ENCODE measurements around the gene RPS27L. TPM values are rescaled to one million over a fixed set of nuclear protein-coding genes. Genes with fewer than 3 reads are reported as not detected.

The RPS27L gene
- total and polyA plus RNA-seq, 3 experiments from 2014 or later: 193 to 221 (median 214) TPM

GRCh38 chr15:63134245-63134985 lies 22.9 kb downstream of the RPS27L start:
- no peak for DNase-seq
- ChIA-PET POLR2A (no interaction called here), CTCF (no interaction called here)
- Histone ChIP-seq H3K27me3 (ENCODE audit: insufficient read depth, low read length, poor library complexity, severe bottlenecking) (no peaks in the 10 kb centered on the region), H3K9me3 (ENCODE audit: low read length) (no peaks in the 10 kb centered on the region), H3K36me3 (ENCODE audit: insufficient read depth, low read length) (no peaks in the 10 kb centered on the region), H3K4me1 (ENCODE audit: insufficient read depth, low read length) (no peaks in the 10 kb centered on the region), H3K4me3 (ENCODE audit: low read length) (no peak overlapping the region), H3K27ac (ENCODE audit: low read depth, low read length) (no peak overlapping the region)
- H3K27ac Mint-ChIP-seq: no peak overlapping the region
- no peaks in the 10 kb centered on the region for H3K9me3 Mint-ChIP-seq
- no peak overlapping the region for H3K4me3 Mint-ChIP-seq
- H3K36me3 Mint-ChIP-seq: peaks cover 0 to 21% (median 8%) of the 10 kb centered on the region in 3 donors
- no peaks in the 10 kb centered on the region for H3K27me3 Mint-ChIP-seq
- H3K4me1 Mint-ChIP-seq: no peaks in the 10 kb centered on the region

- no peaks in the 10 kb centered on the region for H3K9me3 Mint-ChIP-seq
- ChIA-PET CTCF (no interaction called here), POLR2A (no interaction called here)
- H3K4me3 Mint-ChIP-seq: no peak overlapping the region
- Histone ChIP-seq H3K4me1 (ENCODE audit: insufficient read depth, low read length) (no peaks in the 10 kb centered on the region), H3K27me3 (ENCODE audit: insufficient read depth, low read length, poor library complexity, severe bottlenecking) (no peaks in the 10 kb centered on the region), H3K9me3 (ENCODE audit: low read length) (no peaks in the 10 kb centered on the region), H3K36me3 (ENCODE audit: insufficient read depth, low read length) (no peaks in the 10 kb centered on the region), H3K4me3 (ENCODE audit: low read length) (no peak overlapping the region), H3K27ac (ENCODE audit: low read depth, low read length) (no peak overlapping the region)
- DNase-seq: no peak
- no peaks in the 10 kb centered on the region for H3K27me3 Mint-ChIP-seq
- H3K36me3 Mint-ChIP-seq: peaks cover 0 to 26% (median 9%) of the 10 kb centered on the region in 3 donors
- no peak overlapping the region for H3K27ac Mint-ChIP-seq
- peaks cover 0 to 1% (median 0%) of the 10 kb centered on the region in 3 donors for H3K4me1 Mint-ChIP-seq
Measured at GRCh38 chr15:63133786-63134185, 23.5 kb downstream of the RPS27L start.

DNA sequence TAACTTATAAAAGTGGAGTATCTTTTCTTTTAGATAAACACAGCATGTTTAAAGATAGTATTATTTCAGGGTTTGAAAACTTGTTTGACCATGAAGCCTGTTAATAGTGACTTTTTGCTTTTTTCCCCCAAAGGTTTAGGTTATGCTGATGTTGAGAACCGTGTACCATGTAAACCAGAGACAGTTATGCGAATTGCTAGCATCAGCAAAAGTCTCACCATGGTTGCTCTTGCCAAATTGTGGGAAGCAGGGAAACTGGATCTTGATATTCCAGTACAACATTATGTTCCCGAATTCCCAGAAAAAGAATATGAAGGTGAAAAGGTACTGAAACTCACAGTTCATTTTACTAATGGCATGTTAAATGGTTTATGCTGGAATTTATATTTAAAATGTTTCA lies 30.6 kb downstream of the RPS27L start:
- Histone ChIP-seq H3K27me3 (ENCODE audit: insufficient read depth, low read length, poor library complexity, severe bottlenecking) (no peaks in the 10 kb centered on the region), H3K4me1 (ENCODE audit: insufficient read depth, low read length) (peaks cover 7% of the 10 kb centered on the region), H3K36me3 (ENCODE audit: insufficient read depth, low read length) (peaks cover 6% of the 10 kb centered on the region), H3K27ac (ENCODE audit: low read depth, low read length) (no peak overlapping the region), H3K9me3 (ENCODE audit: low read length) (no peaks in the 10 kb centered on the region), H3K4me3 (ENCODE audit: low read length) (no peak overlapping the region)
- Mint-ChIP-seq H3K27ac (peak overlapping the region in 1 of 8 donors; percentile 26), H3K4me1 (peaks cover 8 to 22% (median 16%) of the 10 kb centered on the region in 3 donors), H3K4me3 (no peak overlapping the region), H3K9me3 (no peaks in the 10 kb centered on the region), H3K36me3 (peaks cover 8 to 39% (median 8%) of the 10 kb centered on the region in 3 donors), H3K27me3 (no peaks in the 10 kb centered on the region)
- ChIA-PET POLR2A (no interaction called here), CTCF (no interaction called here)
- DNase-seq: no peak

GRCh38 chr15:63124506-63124905 lies 32.8 kb downstream of the RPS27L start:
- Mint-ChIP-seq H3K4me3 (peak overlapping the region in 1 of 7 donors; percentile 71), H3K27me3 (no peaks in the 10 kb centered on the region), H3K36me3 (peaks cover 8 to 28% (median 18%) of the 10 kb centered on the region in 3 donors), H3K9me3 (peaks cover 1 to 9% (median 8%) of the 10 kb centered on the region in 5 donors), H3K4me1 (peaks cover 13 to 31% (median 23%) of the 10 kb centered on the region in 3 donors), H3K27ac (peak overlapping the region in 1 of 8 donors; percentile 68)
- Histone ChIP-seq H3K9me3 (ENCODE audit: low read length) (peaks cover 9% of the 10 kb centered on the region), H3K36me3 (ENCODE audit: insufficient read depth, low read length) (peaks cover 6% of the 10 kb centered on the region), H3K4me1 (ENCODE audit: insufficient read depth, low read length) (peaks cover 11% of the 10 kb centered on the region), H3K27ac (ENCODE audit: low read depth, low read length) (no peak overlapping the region), H3K4me3 (ENCODE audit: low read length) (no peak overlapping the region), H3K27me3 (ENCODE audit: insufficient read depth, low read length, poor library complexity, severe bottlenecking) (no peaks in the 10 kb centered on the region)
- ChIA-PET POLR2A (no interaction called here), CTCF (no interaction called here)
- no peak for DNase-seq

DNA sequence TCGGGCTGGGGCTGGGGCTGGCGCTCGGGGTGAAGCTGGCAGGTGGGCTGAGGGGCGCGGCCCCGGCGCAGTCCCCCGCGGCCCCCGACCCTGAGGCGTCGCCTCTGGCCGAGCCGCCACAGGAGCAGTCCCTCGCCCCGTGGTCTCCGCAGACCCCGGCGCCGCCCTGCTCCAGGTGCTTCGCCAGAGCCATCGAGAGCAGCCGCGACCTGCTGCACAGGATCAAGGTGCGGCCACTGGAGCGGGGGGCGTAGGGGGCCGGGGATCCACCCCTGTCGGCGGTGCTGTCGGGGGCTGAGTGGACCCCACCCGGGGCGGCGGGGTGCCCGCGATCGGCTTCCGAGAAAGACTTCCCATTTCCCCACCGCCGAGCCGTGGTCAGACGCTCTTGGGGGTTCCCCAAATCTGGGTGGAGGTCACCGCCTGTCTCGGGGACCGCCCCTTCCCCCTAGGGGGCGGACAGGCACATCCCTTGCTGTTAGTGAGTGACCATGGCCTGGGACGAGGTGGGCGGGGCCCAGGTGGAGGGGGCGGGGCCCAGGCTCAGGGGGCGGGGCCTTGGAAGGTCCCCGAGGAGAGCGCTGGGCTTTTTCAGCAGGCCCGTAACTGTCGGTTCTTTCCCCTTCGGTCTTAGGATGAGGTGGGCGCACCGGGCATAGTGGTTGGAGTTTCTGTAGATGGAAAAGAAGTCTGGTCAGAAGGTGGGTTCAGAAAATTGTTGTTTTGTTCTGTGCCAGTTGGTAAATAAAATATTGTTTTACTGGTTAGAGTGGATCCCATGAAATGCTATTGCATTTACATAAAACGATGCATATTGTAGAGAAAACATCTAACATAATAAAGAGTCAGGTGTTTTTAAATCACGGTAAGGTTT lies 35.0 kb downstream of the RPS27L start:
- Mint-ChIP-seq H3K9me3 (peaks cover 7 to 16% (median 13%) of the 10 kb centered on the region in 5 donors), H3K4me3 (peak overlapping the region; percentile 85 to 94 (median 93)), H3K4me1 (peaks cover 12 to 28% (median 23%) of the 10 kb centered on the region in 3 donors), H3K36me3 (peaks cover 5 to 15% (median 15%) of the 10 kb centered on the region in 3 donors), H3K27ac (peak overlapping the region; percentile 49 to 94 (median 88)), H3K27me3 (no peaks in the 10 kb centered on the region)
- CTCF ChIA-PET: no interaction called here
- Histone ChIP-seq H3K36me3 (ENCODE audit: insufficient read depth, low read length) (no peaks in the 10 kb centered on the region), H3K9me3 (ENCODE audit: low read length) (peaks cover 12% of the 10 kb centered on the region), H3K27ac (ENCODE audit: low read depth, low read length) (peak overlapping the region; percentile 61), H3K27me3 (ENCODE audit: insufficient read depth, low read length, poor library complexity, severe bottlenecking) (no peaks in the 10 kb centered on the region), H3K4me1 (ENCODE audit: insufficient read depth, low read length) (peaks cover 11% of the 10 kb centered on the region), H3K4me3 (ENCODE audit: low read length) (peak overlapping the region; percentile 71)
- peak; percentile 68 to 86 (median 73) for DNase-seq
- POLR2A ChIA-PET: interaction anchor here (0.7 to 1.1 kb wide), 2 partner anchors 72 to 74 kb away, joined by 3 read pairs; no protein-coding TSS in a partner anchor

DNA sequence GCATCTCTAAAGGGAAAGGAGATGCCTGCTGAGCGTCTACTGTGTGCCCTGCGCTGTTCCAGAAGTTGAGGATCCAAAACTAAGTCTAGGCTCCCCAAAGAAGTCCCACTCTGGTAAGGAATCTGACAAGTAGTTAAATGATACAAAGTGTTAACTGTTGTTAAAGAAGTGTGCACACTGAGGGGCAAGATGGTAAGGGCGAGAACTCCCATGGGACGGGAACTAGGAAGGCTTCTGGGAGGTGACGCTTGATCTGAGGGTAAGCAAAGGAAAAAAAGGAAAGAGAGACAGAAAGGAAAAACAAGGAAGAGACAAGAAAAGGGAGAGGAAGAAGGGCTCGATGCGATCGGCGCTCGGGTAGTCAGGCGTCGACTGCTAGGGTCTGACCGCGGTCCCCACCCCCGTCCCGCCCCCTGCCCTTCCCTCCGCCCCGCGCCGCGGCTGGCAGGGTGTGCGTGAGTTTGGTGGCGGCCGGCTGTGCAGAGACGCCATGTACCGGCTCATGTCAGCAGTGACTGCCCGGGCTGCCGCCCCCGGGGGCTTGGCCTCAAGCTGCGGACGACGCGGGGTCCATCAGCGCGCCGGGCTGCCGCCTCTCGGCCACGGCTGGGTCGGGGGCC lies 35.8 kb downstream of the RPS27L start, which contains the start of gene LACTB:
TSS of gene LACTB (plus strand) at position 480 of the 620 bp plus-strand sequence. CDS start at position 491, 11 bp downstream.
- ChIA-PET CTCF (no interaction called here), POLR2A (interaction anchor here (0.7 to 1.1 kb wide), 2 partner anchors 72 to 74 kb away, joined by 3 read pairs; no protein-coding TSS in a partner anchor)
- H3K27me3 Mint-ChIP-seq: no peaks in the 10 kb centered on the region
- Histone ChIP-seq H3K27me3 (ENCODE audit: insufficient read depth, low read length, poor library complexity, severe bottlenecking) (no peaks in the 10 kb centered on the region), H3K27ac (ENCODE audit: low read depth, low read length) (peak within 1 kb of the TSS; percentile 61), H3K9me3 (ENCODE audit: low read length) (peaks cover 12% of the 10 kb centered on the region), H3K4me3 (ENCODE audit: low read length) (peak within 1 kb of the TSS; percentile 71), H3K36me3 (ENCODE audit: insufficient read depth, low read length) (no peaks in the 10 kb centered on the region), H3K4me1 (ENCODE audit: insufficient read depth, low read length) (peaks cover 11% of the 10 kb centered on the region)
- peaks cover 7 to 16% (median 13%) of the 10 kb centered on the region in 5 donors for H3K9me3 Mint-ChIP-seq
- DNase-seq: peak; percentile 68 to 84 (median 69)
- H3K4me1 Mint-ChIP-seq: peaks cover 12 to 26% (median 23%) of the 10 kb centered on the region in 3 donors
- peak within 1 kb of the TSS; percentile 85 to 94 (median 93) for H3K4me3 Mint-ChIP-seq
- peaks cover 2 to 12% (median 9%) of the 10 kb centered on the region in 3 donors for H3K36me3 Mint-ChIP-seq
- H3K27ac Mint-ChIP-seq: peak within 1 kb of the TSS; percentile 80 to 96 (median 88)

DNA sequence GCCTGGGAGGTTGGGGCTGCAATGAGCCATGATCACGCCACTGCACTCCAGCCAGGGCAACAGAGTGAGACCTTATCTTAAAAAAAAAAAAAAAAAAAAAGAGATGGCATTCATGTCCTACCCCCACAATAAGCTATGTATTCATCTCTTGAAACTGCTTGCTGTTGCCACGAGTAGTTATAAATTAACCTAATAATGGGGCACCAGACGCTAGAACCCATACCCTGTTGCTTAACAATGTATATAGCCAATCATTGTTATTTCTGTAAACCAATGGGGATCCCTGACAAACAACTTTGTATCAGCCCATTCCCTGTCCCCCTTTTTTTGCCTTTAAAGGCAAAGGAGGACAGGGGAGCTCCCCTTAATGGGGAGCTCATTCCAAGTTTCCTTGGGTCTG lies 38.4 kb downstream of the RPS27L start:
- H3K27ac ChIP-seq (ENCODE audit: low read depth, low read length): no peak overlapping the region
- CTCF ChIA-PET: interaction anchor here (1.4 kb wide), 1 partner anchor 71 kb away, joined by 4 read pairs; no protein-coding TSS in a partner anchor
- Mint-ChIP-seq H3K27me3 (no peaks in the 10 kb centered on the region), H3K27ac (no peak overlapping the region), H3K4me1 (peaks cover 10 to 21% (median 20%) of the 10 kb centered on the region in 3 donors), H3K4me3 (no peak overlapping the region), H3K36me3 (peaks cover 0 to 12% (median 5%) of the 10 kb centered on the region in 3 donors), H3K9me3 (peaks cover 7 to 16% (median 13%) of the 10 kb centered on the region in 5 donors)
- H3K9me3 ChIP-seq (ENCODE audit: low read length): peaks cover 12% of the 10 kb centered on the region
- H3K36me3 ChIP-seq (ENCODE audit: insufficient read depth, low read length): no peaks in the 10 kb centered on the region
- H3K4me3 ChIP-seq (ENCODE audit: low read length): no peak overlapping the region
- no peak for DNase-seq
- POLR2A ChIA-PET: no interaction called here
- H3K4me1 ChIP-seq (ENCODE audit: insufficient read depth, low read length): peaks cover 11% of the 10 kb centered on the region
- H3K27me3 ChIP-seq (ENCODE audit: insufficient read depth, low read length, poor library complexity, severe bottlenecking): no peaks in the 10 kb centered on the region

Data from CD8-positive, alpha-beta memory T cell (primary cell).